ENCODE results near the gene AURKB. TPM values are rescaled to one million over a fixed set of nuclear protein-coding genes. Genes with fewer than 3 reads are reported as not detected.

Gene AURKB
- 13.3 and 15.7 TPM in 2 replicates for total RNA-seq
- long read RNA-seq, transcript AURKB-202 (8 exons, 1,167 nt) = minor isoform, 5 of 16 reads
- long read RNA-seq, transcript AURKB-214 (9 exons, 1,227 nt) = major isoform, 6 of 16 reads
- long read RNA-seq, partial matches to known transcripts = 1 of 16 reads
- long read RNA-seq, other reads (novel, unspliced or antisense) = 2 of 16 reads

- Mint-ChIP-seq H3K27me3 (ENCODE audit: unreplicated experiment) (no peaks in the 10 kb centered on the region), H3K4me1 (ENCODE audit: unreplicated experiment) (peaks cover 21% of the 10 kb centered on the region), H3K36me3 (ENCODE audit: unreplicated experiment) (peaks cover 3% of the 10 kb centered on the region), H3K27ac (ENCODE audit: unreplicated experiment) (peak within 1 kb of the TSS; percentile 98), H3K9me3 (ENCODE audit: unreplicated experiment) (no peaks in the 10 kb centered on the region), H3K4me3 (ENCODE audit: unreplicated experiment) (peak within 1 kb of the TSS; percentile 93)
- peak; percentile 96 for DNase-seq (ENCODE audit: extremely low spot score, unreplicated experiment)
- TF ChIP-seq CTCF (IDR thresholded peaks at IDR 0.05) = no peak
Observed at GRCh38 chr17:8209907-8210760, at the start of gene AURKB. Gene AURKB (minus strand): TSS chr17:8210575. CDS start chr17:8210224, 351 bp downstream.

- Mint-ChIP-seq H3K4me1 (ENCODE audit: unreplicated experiment) (no peaks in the 10 kb centered on the region), H3K4me3 (ENCODE audit: unreplicated experiment) (no peak overlapping the region), H3K36me3 (ENCODE audit: unreplicated experiment) (peaks cover 12% of the 10 kb centered on the region), H3K9me3 (ENCODE audit: unreplicated experiment) (no peaks in the 10 kb centered on the region), H3K27ac (ENCODE audit: unreplicated experiment) (no peak overlapping the region), H3K27me3 (ENCODE audit: unreplicated experiment) (no peaks in the 10 kb centered on the region)
- TF ChIP-seq CTCF (IDR thresholded peaks at IDR 0.05) = no peak
- no peak for DNase-seq (ENCODE audit: extremely low spot score, unreplicated experiment)
Observed at GRCh38 chr17:8257801-8258200, 47.4 kb upstream of the AURKB start.

GRCh38 chr17:8256691-8257090, 46.3 kb upstream of the AURKB start:
- peaks cover 10% of the 10 kb centered on the region for H3K36me3 Mint-ChIP-seq (ENCODE audit: unreplicated experiment)
- TF ChIP-seq CTCF (IDR thresholded peaks at IDR 0.05) = no peak

GRCh38 chr17:8256291-8256690, 45.9 kb upstream of the AURKB start:
- TF ChIP-seq CTCF (IDR thresholded peaks at IDR 0.05) = no peak
- Mint-ChIP-seq H3K9me3 (ENCODE audit: unreplicated experiment) (no peaks in the 10 kb centered on the region), H3K4me1 (ENCODE audit: unreplicated experiment) (no peaks in the 10 kb centered on the region), H3K4me3 (ENCODE audit: unreplicated experiment) (no peak overlapping the region), H3K36me3 (ENCODE audit: unreplicated experiment) (peaks cover 10% of the 10 kb centered on the region), H3K27me3 (ENCODE audit: unreplicated experiment) (no peaks in the 10 kb centered on the region), H3K27ac (ENCODE audit: unreplicated experiment) (no peak overlapping the region)
- no peak for DNase-seq (ENCODE audit: extremely low spot score, unreplicated experiment)

More at GRCh38 chr17:8256691-8257090, 46.3 kb upstream of the AURKB start:
- Mint-ChIP-seq H3K27ac (ENCODE audit: unreplicated experiment) (no peak overlapping the region), H3K9me3 (ENCODE audit: unreplicated experiment) (no peaks in the 10 kb centered on the region), H3K4me3 (ENCODE audit: unreplicated experiment) (no peak overlapping the region), H3K4me1 (ENCODE audit: unreplicated experiment) (no peaks in the 10 kb centered on the region), H3K27me3 (ENCODE audit: unreplicated experiment) (no peaks in the 10 kb centered on the region)
- no peak for DNase-seq (ENCODE audit: extremely low spot score, unreplicated experiment)

GRCh38 chr17:8255499-8255898, 45.1 kb upstream of the AURKB start:
- H3K9me3 Mint-ChIP-seq (ENCODE audit: unreplicated experiment) = no peaks in the 10 kb centered on the region
- no peak overlapping the region for H3K27ac Mint-ChIP-seq (ENCODE audit: unreplicated experiment)
- H3K4me1 Mint-ChIP-seq (ENCODE audit: unreplicated experiment) = peaks cover 2% of the 10 kb centered on the region
- no peak for DNase-seq (ENCODE audit: extremely low spot score, unreplicated experiment)
- H3K4me3 Mint-ChIP-seq (ENCODE audit: unreplicated experiment) = no peak overlapping the region
- H3K36me3 Mint-ChIP-seq (ENCODE audit: unreplicated experiment) = peaks cover 7% of the 10 kb centered on the region
- TF ChIP-seq CTCF (IDR thresholded peaks at IDR 0.05) = no peak
- H3K27me3 Mint-ChIP-seq (ENCODE audit: unreplicated experiment) = no peaks in the 10 kb centered on the region

Measured in osteocyte (in vitro differentiated cells).